ENCODE results near the gene PPP4R3C. TPM values are rescaled to one million over a fixed set of nuclear protein-coding genes. Genes with fewer than 3 reads are reported as not detected.
"Not testable (repeated sequence)": the region's sequence is repeated elsewhere in the genome, so short reads cannot be mapped to it uniquely, and the experiment has no call there.

Gene PPP4R3C
- total RNA-seq, result not detected

GRCh38 chrX:27463187-27463586 lies at the start of gene PPP4R3C:
TSS of gene PPP4R3C (minus strand) at chrX:27463341. CDS start at chrX:27463296, 45 bp downstream.
- Histone ChIP-seq H3K36me3 (replicated peaks in 1 of 2; ENCODE audit: insufficient read depth in 1 of 2, low read depth in 2 of 2) (no peaks in the 10 kb centered on the region), H3K4me1 (no peaks in the 10 kb centered on the region), H3K27me3 (no peaks in the 10 kb centered on the region), H3K9me3 (no peaks in the 10 kb centered on the region), H3K4me3 (no peak within 1 kb of the TSS), H3K27ac (no peak within 1 kb of the TSS)
- WGBS, 2 donors, result 81 to 91% methylated on average over 10 to 12 of the region's 14 CpGs
- TF ChIP-seq CTCF (IDR thresholded peaks at IDR 0.05), result no peak
- TF ChIP-seq POLR2A (IDR thresholded peaks at IDR 0.05), result no peak
- ATAC-seq (no peak), DNase-seq (no peak)
- intact Hi-C loops (cut with DNase I), result no loop called here

- Histone ChIP-seq H3K4me3 (no peak overlapping the region), H3K4me1 (no peaks in the 10 kb centered on the region), H3K9me3 (no peaks in the 10 kb centered on the region), H3K36me3 (replicated peaks in 1 of 2; ENCODE audit: insufficient read depth in 1 of 2, low read depth in 2 of 2) (no peaks in the 10 kb centered on the region), H3K27ac (no peak overlapping the region), H3K27me3 (no peaks in the 10 kb centered on the region)
- no peak for ATAC-seq
- DNase-seq, result no peak
- 49 to 50% methylated on average over 4 of the region's 4 CpGs for WGBS, 2 donors
- TF ChIP-seq CTCF (IDR thresholded peaks at IDR 0.05) (no peak), POLR2A (IDR thresholded peaks at IDR 0.05) (no peak)
- intact Hi-C loops (cut with DNase I), result no loop called here
Observed at GRCh38 chrX:27491397-27491796, 28.3 kb upstream of the PPP4R3C start.

GRCh38 chrX:27466051-27466450 lies 2.9 kb upstream of the PPP4R3C start:
- intact Hi-C loops (cut with DNase I), result no loop called here
- H3K36me3 ChIP-seq (replicated peaks in 1 of 2; ENCODE audit: insufficient read depth in 1 of 2, low read depth in 2 of 2), result no peaks in the 10 kb centered on the region
- DNase-seq (no peak), ATAC-seq (no peak)
- 50 to 61% methylated on average over 1 of the region's 1 CpG for WGBS, 2 donors
- H3K27me3 ChIP-seq, result no peaks in the 10 kb centered on the region
- no peaks in the 10 kb centered on the region for H3K9me3 ChIP-seq
- TF ChIP-seq POLR2A (IDR thresholded peaks at IDR 0.05) (no peak), CTCF (IDR thresholded peaks at IDR 0.05) (no peak)
- no peaks in the 10 kb centered on the region for H3K4me1 ChIP-seq
- no peak overlapping the region for H3K27ac ChIP-seq
- H3K4me3 ChIP-seq, result no peak overlapping the region

GRCh38 chrX:27465036-27465435 lies 1.9 kb upstream of the PPP4R3C start:
- TF ChIP-seq POLR2A (IDR thresholded peaks at IDR 0.05) (no peak), CTCF (IDR thresholded peaks at IDR 0.05) (no peak)
- H3K27me3 ChIP-seq, result no peaks in the 10 kb centered on the region
- no peaks in the 10 kb centered on the region for H3K36me3 ChIP-seq (replicated peaks in 1 of 2; ENCODE audit: insufficient read depth in 1 of 2, low read depth in 2 of 2)
- no peaks in the 10 kb centered on the region for H3K9me3 ChIP-seq
- H3K4me1 ChIP-seq, result no peaks in the 10 kb centered on the region
- intact Hi-C loops (cut with DNase I), result no loop called here
- ATAC-seq, result no peak
- no peak overlapping the region for H3K27ac ChIP-seq
- no peak for DNase-seq
- H3K4me3 ChIP-seq, result no peak overlapping the region

GRCh38 chrX:27459129-27459528 lies 4.0 kb downstream of the PPP4R3C start:
- DNase-seq; intact Hi-C loops (cut with DNase I): not testable (repeated sequence)
- WGBS, 2 donors, result 41 to 52% methylated on average over 3 to 5 of the region's 5 CpGs

GRCh38 chrX:27458544-27458943 lies 4.6 kb downstream of the PPP4R3C start:
- not testable (repeated sequence) for H3K4me3 ChIP-seq, DNase-seq, ATAC-seq

More at GRCh38 chrX:27459129-27459528, 4.0 kb downstream of the PPP4R3C start:
- H3K27me3 ChIP-seq; H3K9me3 ChIP-seq; H3K27ac ChIP-seq; ATAC-seq; H3K4me1 ChIP-seq; H3K36me3 ChIP-seq (replicated peaks in 1 of 2; ENCODE audit: insufficient read depth in 1 of 2, low read depth in 2 of 2); H3K4me3 ChIP-seq: not testable (repeated sequence)

More at GRCh38 chrX:27458544-27458943, 4.6 kb downstream of the PPP4R3C start:
- H3K36me3 ChIP-seq (replicated peaks in 1 of 2; ENCODE audit: insufficient read depth in 1 of 2, low read depth in 2 of 2); H3K27ac ChIP-seq; H3K4me1 ChIP-seq; H3K9me3 ChIP-seq; H3K27me3 ChIP-seq; intact Hi-C loops (cut with DNase I): not testable (repeated sequence)
- WGBS, 2 donors, result 79% methylated on average over 4 of the region's 30 CpGs; no CpG with 5 or more reads in 1 of the 2 donors

All from body of pancreas (tissue), 4 donors.